22Rv1 (cell line): Measurements from ENCODE around the gene MUL1.
"Not testable (repeated sequence)": the region's sequence is repeated elsewhere in the genome, so short reads cannot be mapped to it uniquely, and the experiment has no call there.

Experiments
- H3K27ac ChIP-seq: fragments of 450-650 bp; 2 replicates; pipeline ENCODE4 v1.5.1; 2017
- ZFX ChIP-seq: fragments of 450-650 bp; IDR thresholded peaks from 2 replicates; pipeline ENCODE4 v1.6.1; 2017; ENCODE audit warnings: antibody characterized with exemption, borderline replicate concordance
- TF ChIP-seq, protein P1 (sequence below): fragments of 450-650 bp; IDR thresholded peaks from 2 replicates; pipeline ENCODE4 v1.5.1; 2017; ENCODE audit warnings: mild to moderate bottlenecking

The MUL1 gene

GRCh38 chr1:20507248-20507563, 745 bp downstream of the MUL1 start:
- H3K27ac ChIP-seq, result peak overlapping the region; percentile 46
- TF ChIP-seq, protein P1, sequence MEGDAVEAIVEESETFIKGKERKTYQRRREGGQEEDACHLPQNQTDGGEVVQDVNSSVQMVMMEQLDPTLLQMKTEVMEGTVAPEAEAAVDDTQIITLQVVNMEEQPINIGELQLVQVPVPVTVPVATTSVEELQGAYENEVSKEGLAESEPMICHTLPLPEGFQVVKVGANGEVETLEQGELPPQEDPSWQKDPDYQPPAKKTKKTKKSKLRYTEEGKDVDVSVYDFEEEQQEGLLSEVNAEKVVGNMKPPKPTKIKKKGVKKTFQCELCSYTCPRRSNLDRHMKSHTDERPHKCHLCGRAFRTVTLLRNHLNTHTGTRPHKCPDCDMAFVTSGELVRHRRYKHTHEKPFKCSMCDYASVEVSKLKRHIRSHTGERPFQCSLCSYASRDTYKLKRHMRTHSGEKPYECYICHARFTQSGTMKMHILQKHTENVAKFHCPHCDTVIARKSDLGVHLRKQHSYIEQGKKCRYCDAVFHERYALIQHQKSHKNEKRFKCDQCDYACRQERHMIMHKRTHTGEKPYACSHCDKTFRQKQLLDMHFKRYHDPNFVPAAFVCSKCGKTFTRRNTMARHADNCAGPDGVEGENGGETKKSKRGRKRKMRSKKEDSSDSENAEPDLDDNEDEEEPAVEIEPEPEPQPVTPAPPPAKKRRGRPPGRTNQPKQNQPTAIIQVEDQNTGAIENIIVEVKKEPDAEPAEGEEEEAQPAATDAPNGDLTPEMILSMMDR, result no peak
- no peak for TF ChIP-seq ZFX

DNA sequence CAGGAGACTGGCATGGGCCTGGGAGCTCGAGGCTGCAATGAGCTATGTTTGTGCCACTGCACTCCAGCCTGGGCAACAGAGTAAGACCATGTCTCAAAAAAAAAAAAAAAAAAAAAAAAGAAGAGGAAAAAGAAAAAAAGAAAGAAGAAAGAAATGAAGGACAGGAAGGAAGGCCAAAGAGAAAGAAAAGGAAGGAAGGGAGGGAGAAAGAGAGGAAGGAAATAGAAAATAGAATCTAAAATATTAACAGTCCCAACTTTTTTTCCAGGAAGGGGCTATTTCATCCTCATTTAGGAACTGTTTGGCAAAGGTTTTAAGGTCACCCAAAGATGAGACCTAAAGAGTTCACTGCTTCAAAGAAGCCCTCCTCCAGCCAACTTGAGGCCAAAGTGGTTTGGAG, 2.5 kb downstream of the MUL1 start:
- no peak for TF ChIP-seq ZFX
- TF ChIP-seq, protein P1, result no peak
- H3K27ac ChIP-seq, result no peak overlapping the region

DNA sequence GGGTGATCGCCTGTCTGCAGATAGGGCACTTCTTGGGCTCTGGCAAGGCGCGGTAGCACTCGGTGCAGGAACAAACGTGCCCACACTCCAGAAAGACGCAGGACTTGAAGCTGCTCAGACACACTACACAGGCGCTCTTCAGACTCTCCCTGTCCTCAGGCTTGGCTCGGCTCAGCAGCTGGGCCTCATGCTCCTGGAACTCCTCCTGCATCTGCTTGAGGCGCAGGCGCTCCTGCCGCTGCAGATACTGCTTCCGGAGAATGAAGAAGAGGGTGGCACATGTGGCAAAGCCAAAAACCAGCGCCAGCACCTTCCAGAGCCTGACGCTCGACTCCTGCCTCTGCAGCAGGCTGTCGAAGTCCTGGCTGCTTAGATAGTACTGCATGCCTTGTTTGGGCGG, 7.2 kb downstream of the MUL1 start:
- no peak overlapping the region for H3K27ac ChIP-seq
- no peak for TF ChIP-seq ZFX
- TF ChIP-seq, protein P1, result no peak

DNA sequence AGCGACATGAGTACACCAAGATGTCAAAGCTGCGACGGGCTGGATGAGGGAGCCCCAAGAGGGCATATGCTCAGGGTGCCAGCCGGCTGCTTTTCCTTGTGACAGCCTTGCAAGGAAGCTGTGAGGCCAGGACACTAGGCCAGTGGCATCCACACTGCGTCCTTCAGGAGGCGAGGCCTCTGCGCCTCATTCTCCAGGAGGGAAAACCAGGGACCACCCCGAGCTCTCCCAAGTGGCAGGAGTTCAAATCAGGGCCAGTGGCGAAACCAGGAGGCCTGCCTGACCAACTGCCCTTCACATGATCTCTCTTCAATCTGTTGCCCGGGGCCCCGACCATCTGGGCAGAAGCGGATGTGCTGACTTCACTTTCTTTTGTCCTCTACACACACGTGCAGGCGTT, 8.2 kb downstream of the MUL1 start:
- TF ChIP-seq ZFX, result no peak
- TF ChIP-seq, protein P1, result no peak
- H3K27ac ChIP-seq, result no peak overlapping the region

DNA sequence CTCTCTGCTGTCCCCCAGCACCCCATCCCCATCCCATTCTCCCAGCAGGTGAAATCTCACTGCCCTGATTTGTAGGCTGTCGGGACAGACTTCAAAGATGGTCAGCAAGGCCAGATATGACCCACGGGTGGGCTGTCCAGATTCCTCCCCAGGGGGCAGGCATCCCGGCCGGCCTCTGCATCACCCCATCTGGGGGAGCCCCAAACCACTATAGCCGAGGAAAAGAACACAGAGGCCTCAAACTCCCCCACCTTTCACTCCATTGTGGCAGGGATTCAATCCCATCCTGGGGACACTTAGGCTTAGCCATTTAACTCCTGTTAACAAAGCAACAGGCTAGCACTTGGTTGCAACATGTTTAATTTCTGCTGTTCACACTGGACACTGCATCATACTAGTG, 8.8 kb downstream of the MUL1 start:
- no peak overlapping the region for H3K27ac ChIP-seq
- TF ChIP-seq, protein P1, result no peak
- TF ChIP-seq ZFX, result no peak

DNA sequence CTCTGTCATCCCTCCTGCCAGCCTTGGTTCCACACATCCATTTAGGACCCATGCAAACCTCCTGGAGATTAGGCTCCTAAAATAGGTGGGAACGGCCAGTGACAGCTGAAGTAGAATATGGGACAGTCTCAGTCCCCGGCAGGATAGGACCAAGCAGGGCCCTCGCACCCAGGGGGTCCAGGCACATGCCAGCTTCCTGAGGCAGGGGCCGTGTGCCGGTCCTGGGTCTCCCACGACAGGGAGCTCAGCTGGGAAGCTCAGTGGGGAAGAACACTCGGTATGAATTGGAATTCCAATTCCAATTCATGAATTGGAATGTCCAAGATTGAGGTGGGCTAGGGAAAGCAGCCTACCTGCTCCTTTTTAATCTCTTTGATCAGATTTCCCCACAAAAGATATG, 9.8 kb downstream of the MUL1 start:
- no peak overlapping the region for H3K27ac ChIP-seq
- TF ChIP-seq ZFX, result no peak
- TF ChIP-seq, protein P1, result no peak

GRCh38 chr1:20497506-20497905, 10.4 kb downstream of the MUL1 start:
- no peak for TF ChIP-seq ZFX
- TF ChIP-seq, protein P1, result no peak
- H3K27ac ChIP-seq, result no peak overlapping the region

DNA sequence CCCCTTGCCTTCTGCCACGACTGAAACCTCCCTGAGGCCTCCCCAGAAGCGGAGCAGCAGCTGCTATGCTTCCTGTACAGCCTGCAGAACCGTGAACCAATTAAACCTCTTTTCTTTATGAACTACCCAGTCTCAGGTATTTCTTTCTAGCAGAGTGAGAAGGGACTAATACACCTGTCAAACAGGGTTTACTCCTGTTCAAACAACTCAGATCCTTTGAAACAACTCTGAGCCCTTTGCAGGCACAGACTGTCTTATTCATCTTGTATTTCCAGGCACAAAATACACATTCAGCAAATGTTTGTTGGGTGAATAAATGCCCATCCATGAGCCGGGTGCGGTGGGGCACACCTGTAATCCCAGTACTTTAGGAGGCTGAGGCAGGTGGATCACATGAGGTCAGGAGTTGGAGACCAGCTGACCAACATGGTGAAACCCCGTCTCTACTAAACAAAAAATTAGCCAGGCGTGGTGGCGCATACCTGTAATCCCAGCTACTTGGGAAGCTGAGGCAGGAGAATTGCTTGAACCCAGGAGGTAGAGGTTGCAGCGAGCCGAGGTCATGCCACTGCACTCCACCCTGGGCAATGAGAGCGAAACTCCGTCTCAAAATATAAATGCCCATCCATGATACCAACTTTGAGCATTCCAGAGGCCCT, 11.1 kb downstream of the MUL1 start:
- H3K27ac ChIP-seq, result not testable (repeated sequence)
